H1 (cell line): Measurements from ENCODE around the gene USP10. TPM values are rescaled to one million over a fixed set of nuclear protein-coding genes. Genes with fewer than 3 reads are reported as not detected.

Experiments used
- BRCA1 ChIP-seq: IDR thresholded peaks from 2 replicates; pipeline ENCODE4 v1.6.1; 2012; ENCODE audit warnings: low read depth, low read length, improper control_type of control experiment
- CHD7 ChIP-seq: fragments of 300-600 bp; sonication (generic); IDR thresholded peaks from 2 replicates; pipeline ENCODE4 v1.7.1; 2012; ENCODE audit warnings: low read length, moderate library complexity, mild to moderate bottlenecking, inconsistent platforms; ENCODE audit not compliant: insufficient replicate concordance
- EZH2 ChIP-seq: fragments of 200-600 bp; sonication (generic); IDR thresholded peaks from 2 replicates; pipeline ENCODE4 v1.7.1; 2012; ENCODE audit warnings: low read depth, mild to moderate bottlenecking, moderate library complexity, low read length, inconsistent platforms; ENCODE audit not compliant: severe bottlenecking
- GTF2F1 ChIP-seq: IDR thresholded peaks from 2 replicates; pipeline ENCODE4 v1.6.1; 2012; ENCODE audit warnings: low read depth, low read length, improper control_type of control experiment, borderline replicate concordance
- JUND ChIP-seq: IDR thresholded peaks from 2 replicates; pipeline ENCODE4 v1.6.1; 2011; ENCODE audit warnings: mild to moderate bottlenecking, improper control_type of control experiment, low read length
- KDM4A ChIP-seq: IDR thresholded peaks from one replicate; pipeline ENCODE4 v1.7.1; 2012; ENCODE audit warnings: low read depth, mild to moderate bottlenecking, moderate library complexity, low read length, inconsistent platforms; ENCODE audit not compliant: severe bottlenecking
- KDM5A ChIP-seq: fragments of 200-600 bp; IDR thresholded peaks from 2 replicates; pipeline ENCODE4 v1.7.1; 2012; ENCODE audit warnings: mild to moderate bottlenecking, low read length, inconsistent platforms, mixed read lengths
- POLR2A ChIP-seq, 2 experiments: IDR thresholded peaks; 1 replicate in 1 of 2; 2 replicates in 1 of 2; pipeline ENCODE4 v1.6.1; 2011; ENCODE audit warnings: low read depth in 2 of 2, low read length in 2 of 2, mild to moderate bottlenecking in 2 of 2; ENCODE audit errors: control extremely low read depth in 1 of 2
- POLR2AphosphoS5 ChIP-seq: IDR thresholded peaks from 2 replicates; pipeline ENCODE4 v1.6.1; 2011; ENCODE audit warnings: low read depth, low read length
- SAP30 ChIP-seq: fragments of 300-600 bp; sonication (generic); IDR thresholded peaks from 2 replicates; pipeline ENCODE4 v1.7.1; 2012; ENCODE audit warnings: low read length, moderate library complexity, mild to moderate bottlenecking, inconsistent platforms; ENCODE audit not compliant: insufficient read depth, insufficient replicate concordance
- SIN3A ChIP-seq, 2 experiments: IDR thresholded peaks in 1 of 2; conservative IDR thresholded peaks in 1 of 2; 2 replicates each; pipeline ENCODE4 v1.6.1; 2011 to 2012; ENCODE audit warnings: low read length in 2 of 2, improper control_type of control experiment in 1 of 2, low read depth in 1 of 2, mild to moderate bottlenecking in 1 of 2
- SUZ12 ChIP-seq: fragments of 200-600 bp; sonication (generic); IDR thresholded peaks from 2 replicates; pipeline ENCODE4 v1.6.1; 2012; ENCODE audit warnings: mild to moderate bottlenecking, inconsistent platforms, low read length, moderate library complexity, mixed read lengths
- polyA plus RNA-seq, 7 experiments: library from polyadenylated mRNA; depleted of rRNA in 3 of 7; stranded (reverse) in 5 of 7; unstranded in 2 of 7; fragments of >200 nt in 5 of 7; fragments of 200-250 nt in 2 of 7; gene quantifications; 1 replicate in 5 of 7; 2 replicates in 1 of 7; 4 replicates in 1 of 7; pipeline versions ENCODE4 v1.2.1 to v1.2.3, GENCODE V29; 2011 to 2013; ENCODE audit warnings: missing spikeins in 2 of 7, mixed read lengths in 2 of 7
- total RNA-seq: library from RNA; stranded (reverse); fragmentation: NEBNext Ultra II Directional; extraction: Animal tissue kit (Norgen Biotek cat#: 25700); gene quantifications from 2 replicates; pipeline ENCODE4 v1.2.1, GENCODE V29; 2021

The USP10 gene
- total and polyA plus RNA-seq, 2 of the 8 experiments (the other 6 are each of a cell fraction or from before 2014, with no cell fraction given), result 171 to 195 TPM

DNA sequence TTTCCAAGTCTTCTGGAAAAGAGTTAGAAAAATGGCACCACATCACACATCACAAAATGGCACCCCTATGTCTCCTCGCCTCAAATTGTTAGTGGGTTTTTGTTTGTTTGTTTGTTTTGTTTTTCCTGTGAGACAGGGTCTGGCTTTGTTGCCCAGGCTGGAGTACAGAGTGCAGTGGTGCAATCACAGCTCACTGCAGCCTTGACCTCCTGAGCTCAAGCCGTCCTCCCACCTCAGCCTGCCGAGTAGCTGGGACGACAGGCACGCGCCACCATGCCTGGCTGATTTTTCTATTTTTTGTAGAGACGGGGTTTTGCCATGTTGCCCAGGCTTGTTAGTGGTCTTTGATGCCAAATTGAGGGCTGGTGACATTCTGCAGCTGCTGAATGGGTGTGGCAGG, 116.2 kb downstream of the USP10 start (continued):
- TF ChIP-seq CHD7 (no peak), JUND (no peak), BRCA1 (no peak), SIN3A (conservative IDR thresholded peaks at IDR 0.05 in 1 of 2, IDR thresholded peaks at IDR 0.05 in 1 of 2; ENCODE audit: low read depth in 1 of 2, low read length in 2 of 2) (no peak), SUZ12 (no peak), POLR2AphosphoS5 (no peak), SAP30 (no peak), POLR2A (IDR thresholded peaks at IDR 0.05; ENCODE audit: control extremely low read depth in 1 of 2, low read depth in 2 of 2, low read length in 2 of 2) (no peak), EZH2 (no peak), KDM4A (no peak), GTF2F1 (no peak), KDM5A (no peak)
